HCT116 (cell line): ENCODE data around the gene ZNF619. TPM values are rescaled to one million over a fixed set of nuclear protein-coding genes. Genes with fewer than 3 reads are reported as not detected.

Experiments used
- ATAC-seq: fragments of 200-7000 bp; cut with Tn5 transposase; 2 replicates; pipeline ENCODE4 v1.9.1; 2020; ENCODE audit warnings: mild to moderate bottlenecking, moderate library complexity
- Bru-seq: library from RNA; stranded (reverse); fragments of 400-500 nt; gene quantifications from one replicate; lab custom pipeline; 2021; lab: Mats Ljungman, UMichigan
- BruChase-seq, 2 experiments: library from RNA; stranded (reverse); fragments of 400-500 nt; gene quantifications; one replicate each; lab custom pipeline; 2021; lab: Mats Ljungman, UMichigan
- BruUV-seq: library from RNA; stranded (reverse); fragments of 400-500 nt; replicated peaks from 2 replicates; lab custom pipeline; 2021; lab: Mats Ljungman, UMichigan
- CTCF ChIA-PET: fragments of 300-600 bp; sonication (Branson Sonifier 250); formaldehyde crosslinking; loops from one replicate; lab custom pipeline; 2021; ENCODE audit warnings: antibody characterized with exemption; lab: Charles Lee
- POLR2A ChIA-PET: fragments of 300-600, 350-600 bp; sonication (Branson Sonifier 250); formaldehyde crosslinking; loops from one replicate; lab custom pipeline; 2021; ENCODE audit warnings: antibody characterized with exemption; lab: Charles Lee
- RAD21 ChIA-PET, 2 experiments: fragments of 300-600 bp; sonication (Branson Sonifier 250); formaldehyde crosslinking; loops; one replicate each; lab custom pipeline; 2023; ENCODE audit warnings: low total read pairs in 2 of 2; ENCODE audit not compliant: uncharacterized antibody in 2 of 2, unreplicated experiment in 2 of 2, low non-redundant PET in 1 of 2; lab: Charles Lee
- DNase-seq: peaks from one replicate; pipeline ENCODE4 v3.0.0-alpha.2; 2010; ENCODE audit warnings: low read depth, low spot score
- H2AFZ ChIP-seq: fragments of 200-600 bp; shearing (Covaris generic), sonication (generic); 2 replicates; pipeline ENCODE4 v1.6.1; 2017; ENCODE audit warnings: low read depth, mixed run types, mixed read lengths, antibody characterized with exemption, low read length; ENCODE audit not compliant: poor library complexity, severe bottlenecking
- H3K27ac ChIP-seq: 2 replicates; pipeline ENCODE4 v1.5.1; 2012; ENCODE audit warnings: low read depth, low read length
- H3K27me3 ChIP-seq: fragments of 200-600 bp; sonication (generic); 2 replicates; pipeline ENCODE4 v1.6.1; 2016; ENCODE audit warnings: mixed run types, low read length, mixed read lengths; ENCODE audit not compliant: insufficient read depth
- H3K36me3 ChIP-seq, 2 experiments: fragments of 200-500 bp in 1 of 2; fragments of 200-600 bp in 1 of 2; sonication (Bioruptor generic) in 1 of 2; sonication (generic) in 1 of 2; 2 replicates each; pipeline versions ENCODE4 v1.5.1 to v1.6.1; 2014 to 2016; ENCODE audit warnings: low read length in 2 of 2, inconsistent platforms in 1 of 2, mixed read lengths in 1 of 2, mixed run types in 1 of 2; ENCODE audit not compliant: insufficient read depth in 2 of 2, control insufficient read depth in 1 of 2
- H3K4me1 ChIP-seq, 2 experiments: fragments of 200-600 bp in 1 of 2; sonication (generic) in 1 of 2; 2 replicates each; pipeline versions ENCODE4 v1.5.1 to v1.6.1; 2012 to 2017; ENCODE audit warnings: low read length in 2 of 2, inconsistent platforms in 1 of 2, mild to moderate bottlenecking in 1 of 2, mixed read lengths in 1 of 2, mixed run types in 1 of 2, moderate library complexity in 1 of 2; ENCODE audit not compliant: insufficient read depth in 2 of 2, control insufficient read depth in 1 of 2
- H3K4me2 ChIP-seq: fragments of 200-600 bp; sonication (generic); 2 replicates; pipeline ENCODE4 v1.6.1; 2017; ENCODE audit warnings: mixed run types, low read length, mixed read lengths
- H3K4me3 ChIP-seq, 2 experiments: fragments of 200-600 bp in 1 of 2; sonication (generic) in 1 of 2; replicated peaks in 1 of 2; 2 replicates each; pipeline ENCODE4 v1.5.1; 2011 to 2016; ENCODE audit warnings: low read length in 2 of 2, control low read depth in 1 of 2, low read depth in 1 of 2, mild to moderate bottlenecking in 1 of 2, mixed read lengths in 1 of 2, mixed run types in 1 of 2
- H3K79me2 ChIP-seq: fragments of 200-600 bp; sonication (generic); 2 replicates; pipeline ENCODE4 v1.6.1; 2017; ENCODE audit warnings: mild to moderate bottlenecking, mixed run types, low read length, moderate library complexity, mixed read lengths; ENCODE audit not compliant: insufficient read depth
- H3K9ac ChIP-seq: fragments of 200-600 bp; sonication (generic); 2 replicates; pipeline ENCODE4 v1.6.1; 2016; ENCODE audit warnings: low read length, mixed read lengths
- H3K9me2 ChIP-seq: fragments of 200-600 bp; sonication (generic), shearing (Covaris generic); 2 replicates; pipeline ENCODE4 v1.6.1; 2017; ENCODE audit warnings: mixed run types, mild to moderate bottlenecking, moderate library complexity; ENCODE audit not compliant: insufficient read depth
- H3K9me3 ChIP-seq, 2 experiments: fragments of 200-500 bp in 1 of 2; fragments of 200-600 bp in 1 of 2; sonication (Bioruptor generic) in 1 of 2; sonication (generic) in 1 of 2; 2 replicates each; pipeline ENCODE4 v1.6.1; 2014 to 2017; ENCODE audit warnings: low read length in 2 of 2, mixed read lengths in 2 of 2, inconsistent platforms in 1 of 2, low read depth in 1 of 2, mild to moderate bottlenecking in 1 of 2, mixed run types in 1 of 2, moderate library complexity in 1 of 2; ENCODE audit not compliant: control insufficient read depth in 1 of 2, insufficient read depth in 1 of 2
- H4K20me1 ChIP-seq: fragments of 200-600 bp; sonication (generic), shearing (Covaris generic); 2 replicates; pipeline ENCODE4 v1.6.1; 2017; ENCODE audit warnings: mixed run types, mild to moderate bottlenecking, moderate library complexity; ENCODE audit not compliant: insufficient read depth
- CBX3 ChIP-seq: IDR thresholded peaks from 2 replicates; pipeline ENCODE4 v1.6.1; 2012; ENCODE audit warnings: low read depth
- CEBPB ChIP-seq: IDR thresholded peaks from 2 replicates; pipeline ENCODE4 v1.6.1; 2012; ENCODE audit warnings: low read depth
- CTCF ChIP-seq, 3 experiments: fragments of 200-600 bp in 1 of 3; sonication (generic) in 1 of 3; IDR thresholded peaks in 2 of 3; conservative IDR thresholded peaks in 1 of 3; 2 replicates each; pipeline ENCODE4 v1.5.1; 2012 to 2017; ENCODE audit warnings: low read depth in 2 of 3, low read length in 2 of 3, antibody characterized with exemption in 1 of 3, borderline replicate concordance in 1 of 3, control low read depth in 1 of 3, mild to moderate bottlenecking in 1 of 3, mixed read lengths in 1 of 3, mixed run types in 1 of 3, moderate library complexity in 1 of 3; ENCODE audit not compliant: insufficient read depth in 1 of 3
- EGR1 ChIP-seq: IDR thresholded peaks from 2 replicates; pipeline ENCODE4 v1.6.1; 2012; ENCODE audit warnings: low read depth
- ELF1 ChIP-seq: IDR thresholded peaks from 2 replicates; pipeline ENCODE4 v1.6.1; 2012; ENCODE audit warnings: low read depth, borderline replicate concordance
- EZH2phosphoT487 ChIP-seq: fragments of 200-600 bp; IDR thresholded peaks from 2 replicates; pipeline ENCODE4 v1.6.1; 2018; ENCODE audit warnings: antibody characterized with exemption, borderline replicate concordance
- FOSL1 ChIP-seq: IDR thresholded peaks from 2 replicates; pipeline ENCODE4 v1.6.1; 2012; ENCODE audit warnings: low read depth
- MAX ChIP-seq: IDR thresholded peaks from 2 replicates; pipeline ENCODE4 v1.6.1; 2012
- POLR2A ChIP-seq: IDR thresholded peaks from 2 replicates; pipeline ENCODE4 v1.7.0; 2011; ENCODE audit warnings: borderline replicate concordance; ENCODE audit not compliant: insufficient read depth, insufficient read length; ENCODE audit errors: extremely low read depth
- REST ChIP-seq: IDR thresholded peaks from 2 replicates; pipeline ENCODE4 v1.6.1; 2012; ENCODE audit warnings: low read depth
- SIN3A ChIP-seq: IDR thresholded peaks from 2 replicates; pipeline ENCODE4 v1.6.1; 2012; ENCODE audit warnings: low read depth
- SP1 ChIP-seq: IDR thresholded peaks from 2 replicates; pipeline ENCODE4 v1.6.1; 2012; ENCODE audit warnings: low read depth
- SRF ChIP-seq: IDR thresholded peaks from 2 replicates; pipeline ENCODE4 v1.6.1; 2012; ENCODE audit warnings: low read depth
- TCF7L2 ChIP-seq: IDR thresholded peaks from 2 replicates; pipeline ENCODE4 v1.7.0; 2011; ENCODE audit warnings: borderline replicate concordance, inconsistent platforms; ENCODE audit not compliant: insufficient read depth, insufficient read length; ENCODE audit errors: extremely low read depth
- YY1 ChIP-seq: IDR thresholded peaks from 2 replicates; pipeline ENCODE4 v1.6.1; 2011; ENCODE audit warnings: low read length, low read depth, moderate library complexity, mild to moderate bottlenecking; ENCODE audit not compliant: insufficient replicate concordance; ENCODE audit errors: extremely low read depth
- ZFX ChIP-seq: fragments of 450-650 bp; IDR thresholded peaks from 2 replicates; pipeline ENCODE4 v1.6.1; 2017
- intact Hi-C: fragments of 100-400 bp; cut with micrococcal nuclease; formaldehyde crosslinking; loops from 2 replicates; pipeline ENCODE4 v1.10.0; 2022
- long read RNA-seq: library from polyadenylated mRNA; unstranded; transcript quantifications from one replicate; pipeline ENCODE4 v2.0.0, GENCODE V29; 2021; ENCODE audit not compliant: unreplicated experiment
- polyA plus RNA-seq: library from polyadenylated mRNA; unstranded; fragments of >200 nt; gene quantifications from 2 replicates; pipeline ENCODE4 v1.2.1, GENCODE V29; 2012; ENCODE audit warnings: missing spikeins
- total RNA-seq: library from RNA; stranded (reverse); gene quantifications from one replicate; pipeline ENCODE4 v1.2.1, GENCODE V29; 2021; ENCODE audit not compliant: unreplicated experiment

Gene ZNF619
- 7.3 TPM for total RNA-seq
- 2.7 and 3.1 TPM in 2 replicates for polyA plus RNA-seq
- Bru-seq, nascent RNA = percentile 68 among the genes with signal in this experiment
- BruChase-seq, experiment 1, labeled RNA remaining after a 6-hour chase = percentile 76 among the genes with signal in this experiment
- percentile 76 among the genes with signal in this experiment for BruChase-seq, experiment 2, labeled RNA remaining after a 2-hour chase
- long read RNA-seq = 0 reads

GRCh38 chr3:40476478-40477470 is at the start of gene ZNF619:
ZNF619 (plus strand) TSS chr3:40477122; CDS start chr3:40477980, 858 bp downstream.
- H3K36me3 ChIP-seq = no peaks in the 10 kb centered on the region
- peak within 1 kb of the TSS; percentile 94 for H2AFZ ChIP-seq
- intact Hi-C loops = loop anchor here (2.0 kb wide), 1 partner anchor 28 kb away; no protein-coding TSS in a partner anchor
- H3K9ac ChIP-seq = peak within 1 kb of the TSS; percentile 81
- ChIA-PET POLR2A (interaction anchor here (1.2 to 1.5 kb wide), 3 partner anchors 13 to 29 kb away, joined by 4 to 9 read pairs (median 7); partner anchors contain the start of genes RPL14 and ZNF620), CTCF (no interaction called here), RAD21 (no interaction called here)
- H3K27ac ChIP-seq = peak within 1 kb of the TSS; percentile 57
- peaks cover 7 to 12% of the 10 kb centered on the region in 2 experiments; a peak in 3 of 4 replicates for H3K4me1 ChIP-seq
- peak within 1 kb of the TSS; percentile 79 to 85 for H3K4me3 ChIP-seq
- no peaks in the 10 kb centered on the region for H3K9me3 ChIP-seq
- DNase-seq (peak; percentile 42), ATAC-seq (peak; percentile 84)
- peak within 1 kb of the TSS; percentile 76 for H3K4me2 ChIP-seq
- H3K27me3 ChIP-seq = no peaks in the 10 kb centered on the region
- TSS peak; percentile 97 for BruUV-seq
- H3K79me2 ChIP-seq = no peaks in the 10 kb centered on the region
- no peaks in the 10 kb centered on the region for H4K20me1 ChIP-seq
- no peaks in the 10 kb centered on the region for H3K9me2 ChIP-seq
- TF ChIP-seq SIN3A = no peak; the same call in 1 of the 2 replicates
- no peak for TF ChIP-seq CBX3
- TF ChIP-seq REST = no peak
- peak; percentile 78 for TF ChIP-seq ZFX
- no peak for TF ChIP-seq YY1
- TF ChIP-seq EGR1 = no peak
- no peak for TF ChIP-seq CEBPB
- no peak for TF ChIP-seq FOSL1
- TF ChIP-seq POLR2A = peak; percentile 55
- no peak for TF ChIP-seq SP1
- TF ChIP-seq MAX = no peak; the same call in 1 of the 2 replicates
- TF ChIP-seq TCF7L2 = no peak
- TF ChIP-seq EZH2phosphoT487 = no peak
- TF ChIP-seq CTCF (IDR thresholded peaks at IDR 0.05 in 2 of 3, conservative IDR thresholded peaks at IDR 0.05 in 1 of 3; ENCODE audit: borderline replicate concordance in 1 of 3, insufficient read depth in 1 of 3, low read depth in 2 of 3, low read length in 2 of 3) = no peak
- TF ChIP-seq SRF = no peak
- peak; percentile 50; the same call in 1 of the 2 replicates for TF ChIP-seq ELF1
